Measurements from ENCODE around the gene EIF3A.

EIF3A gene

DNA sequence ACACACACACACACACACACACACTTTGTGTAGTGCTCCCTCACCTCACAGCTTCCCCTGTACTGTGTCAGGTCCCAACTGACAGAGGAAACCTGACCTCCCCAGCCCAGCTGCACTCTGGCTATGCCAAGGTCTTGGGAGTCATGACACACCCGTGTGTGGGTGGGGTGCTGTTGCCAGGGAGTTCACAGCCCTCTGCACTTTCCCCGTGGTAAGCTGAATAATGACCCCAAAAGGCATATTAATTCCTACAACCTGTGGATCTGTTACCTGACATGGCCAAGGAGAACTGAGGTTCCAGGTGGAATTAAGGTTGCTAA is 60.0 kb downstream of the EIF3A start:
- H3K4me2 ChIP-seq (ENCODE audit: low read length) = no peak overlapping the region
- H4K20me1 ChIP-seq (ENCODE audit: control insufficient read depth, insufficient read depth, low read depth, low read length) = no peaks in the 10 kb centered on the region

DNA sequence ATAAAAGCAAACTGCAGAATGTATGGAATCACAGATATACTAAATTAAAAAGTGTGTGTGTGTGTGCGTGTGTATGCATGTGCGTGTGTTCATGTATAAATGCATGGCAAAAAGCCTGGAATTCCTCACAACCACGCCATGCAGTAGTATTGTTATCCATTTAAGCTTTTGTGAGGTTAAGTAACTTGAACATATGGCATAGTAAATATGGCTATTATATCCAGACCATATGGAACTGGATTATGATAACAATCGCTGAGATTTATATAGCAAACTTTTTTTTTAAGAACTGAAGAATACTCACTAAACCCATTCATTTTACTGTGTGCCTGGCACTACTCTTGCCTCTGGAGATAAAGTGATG is 73.4 kb downstream of the EIF3A start:
- H3K9me3 ChIP-seq (ENCODE audit: control insufficient read depth, insufficient read depth, low read length) = no peaks in the 10 kb centered on the region
- no peaks in the 10 kb centered on the region for H3K79me2 ChIP-seq (ENCODE audit: control insufficient read depth, low read length)
- H3K27me3 ChIP-seq (ENCODE audit: control insufficient read depth, low read length) = peaks cover 9% of the 10 kb centered on the region
- no peak overlapping the region for H3K4me3 ChIP-seq (ENCODE audit: low read length)
- H3K9me2 ChIP-seq (replicated peaks; ENCODE audit: control insufficient read depth, low read length) = no peaks in the 10 kb centered on the region
- H3K4me1 ChIP-seq (ENCODE audit: control insufficient read depth, low read length) = no peaks in the 10 kb centered on the region
- H3K36me3 ChIP-seq (ENCODE audit: control insufficient read depth, low read length) = no peaks in the 10 kb centered on the region
- TF ChIP-seq, protein P1, sequence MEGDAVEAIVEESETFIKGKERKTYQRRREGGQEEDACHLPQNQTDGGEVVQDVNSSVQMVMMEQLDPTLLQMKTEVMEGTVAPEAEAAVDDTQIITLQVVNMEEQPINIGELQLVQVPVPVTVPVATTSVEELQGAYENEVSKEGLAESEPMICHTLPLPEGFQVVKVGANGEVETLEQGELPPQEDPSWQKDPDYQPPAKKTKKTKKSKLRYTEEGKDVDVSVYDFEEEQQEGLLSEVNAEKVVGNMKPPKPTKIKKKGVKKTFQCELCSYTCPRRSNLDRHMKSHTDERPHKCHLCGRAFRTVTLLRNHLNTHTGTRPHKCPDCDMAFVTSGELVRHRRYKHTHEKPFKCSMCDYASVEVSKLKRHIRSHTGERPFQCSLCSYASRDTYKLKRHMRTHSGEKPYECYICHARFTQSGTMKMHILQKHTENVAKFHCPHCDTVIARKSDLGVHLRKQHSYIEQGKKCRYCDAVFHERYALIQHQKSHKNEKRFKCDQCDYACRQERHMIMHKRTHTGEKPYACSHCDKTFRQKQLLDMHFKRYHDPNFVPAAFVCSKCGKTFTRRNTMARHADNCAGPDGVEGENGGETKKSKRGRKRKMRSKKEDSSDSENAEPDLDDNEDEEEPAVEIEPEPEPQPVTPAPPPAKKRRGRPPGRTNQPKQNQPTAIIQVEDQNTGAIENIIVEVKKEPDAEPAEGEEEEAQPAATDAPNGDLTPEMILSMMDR (IDR thresholded peaks at IDR 0.05; ENCODE audit: low read depth, low read length, poor library complexity, severe bottlenecking) = no peak
- no peak for TF ChIP-seq EZH2phosphoT487 (IDR thresholded peaks at IDR 0.05; ENCODE audit: borderline replicate concordance, low read length)
- no peaks in the 10 kb centered on the region for H3F3A ChIP-seq (ENCODE audit: control insufficient read depth, insufficient read depth)
- no peak overlapping the region for H3K27ac ChIP-seq (ENCODE audit: low read depth, low read length)
- H3K4me2 ChIP-seq (ENCODE audit: low read length) = no peak overlapping the region
- H4K20me1 ChIP-seq (ENCODE audit: control insufficient read depth, insufficient read depth, low read depth, low read length) = no peaks in the 10 kb centered on the region

More for the DNA sequence above, 60.0 kb downstream of the EIF3A start:
- Histone ChIP-seq H3K79me2 (ENCODE audit: control insufficient read depth, low read length) (no peaks in the 10 kb centered on the region), H3K27me3 (ENCODE audit: control insufficient read depth, low read length) (peaks cover 21% of the 10 kb centered on the region), H3K9me2 (replicated peaks; ENCODE audit: control insufficient read depth, low read length) (no peaks in the 10 kb centered on the region), H3K27ac (ENCODE audit: low read depth, low read length) (no peak overlapping the region), H3K9me3 (ENCODE audit: control insufficient read depth, insufficient read depth, low read length) (no peaks in the 10 kb centered on the region), H3F3A (ENCODE audit: control insufficient read depth, insufficient read depth) (no peaks in the 10 kb centered on the region), H3K4me1 (ENCODE audit: control insufficient read depth, low read length) (no peaks in the 10 kb centered on the region), H3K4me3 (ENCODE audit: low read length) (no peak overlapping the region), H3K36me3 (ENCODE audit: control insufficient read depth, low read length) (no peaks in the 10 kb centered on the region)
- TF ChIP-seq, protein P1 (IDR thresholded peaks at IDR 0.05; ENCODE audit: low read depth, low read length, poor library complexity, severe bottlenecking) = no peak
- TF ChIP-seq EZH2phosphoT487 (IDR thresholded peaks at IDR 0.05; ENCODE audit: borderline replicate concordance, low read length) = no peak

DNA sequence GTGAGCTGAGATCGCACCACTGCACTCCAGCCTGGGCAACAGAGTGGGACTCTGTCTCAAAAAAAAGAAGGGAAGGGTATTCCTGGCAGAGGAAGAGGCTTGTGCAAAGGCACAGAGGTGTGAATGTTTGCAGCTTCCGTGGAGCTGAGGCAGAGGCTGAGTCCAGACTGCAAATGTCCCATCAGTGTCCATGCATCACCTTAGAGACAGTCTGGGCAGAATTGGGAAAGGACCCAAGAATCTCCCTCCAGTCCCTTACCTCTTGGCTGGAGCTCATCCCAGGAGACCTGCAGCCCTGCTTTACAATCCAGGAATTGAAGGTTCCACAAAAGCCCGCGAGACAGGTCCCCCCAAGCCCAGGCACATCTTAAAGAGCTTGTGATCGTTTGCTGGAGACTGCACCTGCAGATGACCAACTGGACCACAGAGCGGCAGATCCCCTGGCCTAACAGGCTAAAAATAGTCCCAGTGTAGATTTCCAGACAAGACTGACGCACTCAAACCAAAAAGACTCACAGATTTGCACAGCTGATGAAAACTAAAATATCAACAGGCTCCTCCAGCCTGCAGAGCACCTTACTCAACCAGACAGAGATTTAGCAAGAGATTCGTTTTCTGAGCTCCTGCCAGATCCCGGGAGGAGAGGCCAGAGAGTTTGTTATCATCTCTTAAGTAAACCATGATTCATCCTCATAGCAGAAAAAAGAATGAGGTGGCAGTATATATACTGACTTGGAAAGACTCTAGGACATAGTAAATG is 74.0 kb downstream of the EIF3A start:
- Histone ChIP-seq H3F3A (ENCODE audit: control insufficient read depth, insufficient read depth) (no peaks in the 10 kb centered on the region), H3K4me2 (ENCODE audit: low read length) (no peak overlapping the region), H3K9me2 (replicated peaks; ENCODE audit: control insufficient read depth, low read length) (no peaks in the 10 kb centered on the region), H3K79me2 (ENCODE audit: control insufficient read depth, low read length) (no peaks in the 10 kb centered on the region), H4K20me1 (ENCODE audit: control insufficient read depth, insufficient read depth, low read depth, low read length) (no peaks in the 10 kb centered on the region), H3K27ac (ENCODE audit: low read depth, low read length) (no peak overlapping the region), H3K36me3 (ENCODE audit: control insufficient read depth, low read length) (no peaks in the 10 kb centered on the region), H3K9me3 (ENCODE audit: control insufficient read depth, insufficient read depth, low read length) (no peaks in the 10 kb centered on the region), H3K4me3 (ENCODE audit: low read length) (no peak overlapping the region), H3K27me3 (ENCODE audit: control insufficient read depth, low read length) (peaks cover 9% of the 10 kb centered on the region), H3K4me1 (ENCODE audit: control insufficient read depth, low read length) (no peaks in the 10 kb centered on the region)
- TF ChIP-seq EZH2phosphoT487 (IDR thresholded peaks at IDR 0.05; ENCODE audit: borderline replicate concordance, low read length) = no peak
- TF ChIP-seq, protein P1 (IDR thresholded peaks at IDR 0.05; ENCODE audit: low read depth, low read length, poor library complexity, severe bottlenecking) = no peak
